Measurements from ENCODE around the gene OR2D3.
"Not testable (repeated sequence)": the region's sequence is repeated elsewhere in the genome, so short reads cannot be mapped to it uniquely, and the experiment has no call there.

Gene OR2D3

GRCh38 chr11:6920702-6921101, at the start of gene OR2D3:
Gene OR2D3, plus strand, starts transcription at chr11:6921002. Its CDS starts 0 bp downstream, at chr11:6921002.
- DNase-seq, result no peak

GRCh38 chr11:6871278-6871677, 49.5 kb upstream of the OR2D3 start:
- DNase-seq, result no peak

GRCh38 chr11:6875761-6876160, 45.0 kb upstream of the OR2D3 start:
- no peak for DNase-seq

- DNase-seq, result no peak
Observed at GRCh38 chr11:6876325-6876724, 44.5 kb upstream of the OR2D3 start, which contains the start of gene OR10A4. Gene OR10A4, plus strand, starts transcription at chr11:6876625. Its CDS starts 23 bp downstream, at chr11:6876648.

- no peak for DNase-seq
Observed at GRCh38 chr11:6876914-6877313, 43.9 kb upstream of the OR2D3 start.

GRCh38 chr11:6882751-6883150, 38.1 kb upstream of the OR2D3 start:
- DNase-seq, result no peak

- DNase-seq, result not testable (repeated sequence)
Observed at GRCh38 chr11:6887711-6888110, 33.1 kb upstream of the OR2D3 start.

- DNase-seq, result no peak
Observed at GRCh38 chr11:6888830-6889229, 32.0 kb upstream of the OR2D3 start.

- DNase-seq, result no peak
Observed at GRCh38 chr11:6889835-6890234, 31.0 kb upstream of the OR2D3 start.

GRCh38 chr11:6892400-6892799, 28.4 kb upstream of the OR2D3 start, which contains the start of gene OR2D2:
Gene OR2D2, minus strand, starts transcription at chr11:6892500. Its CDS starts 0 bp downstream, at chr11:6892500.
- no peak for DNase-seq

- DNase-seq, result no peak
Observed at GRCh38 chr11:6894097-6894496, 26.7 kb upstream of the OR2D3 start.

- DNase-seq, result no peak
Observed at GRCh38 chr11:6895010-6895409, 25.8 kb upstream of the OR2D3 start.

- no peak for DNase-seq
Observed at GRCh38 chr11:6898911-6899310, 21.9 kb upstream of the OR2D3 start.

GRCh38 chr11:6900327-6900999, 20.3 kb upstream of the OR2D3 start:
- no peak for DNase-seq

GRCh38 chr11:6904804-6905203, 16.0 kb upstream of the OR2D3 start:
- DNase-seq, result not testable (repeated sequence)

GRCh38 chr11:6911378-6911777, 9.4 kb upstream of the OR2D3 start:
- no peak for DNase-seq

- no peak for DNase-seq
Observed at GRCh38 chr11:6911948-6912347, 8.9 kb upstream of the OR2D3 start.

GRCh38 chr11:6919698-6920097, 1.1 kb upstream of the OR2D3 start:
- DNase-seq, result no peak

- DNase-seq, result no peak
Observed at GRCh38 chr11:6925007-6925577, 4.3 kb downstream of the OR2D3 start.

GRCh38 chr11:6925636-6926207, 4.9 kb downstream of the OR2D3 start:
- DNase-seq, result peak in 2 of 51 donors; percentile 6 to 15

- peak in 36 of 51 donors; percentile 2 to 50 (median 25) for DNase-seq
Observed at GRCh38 chr11:6926208-6927029, 5.6 kb downstream of the OR2D3 start, which contains the start of gene ZNF215. Gene ZNF215, plus strand, starts transcription at chr11:6926426. Its CDS starts 5,847 bp downstream, at chr11:6932273.

Data from hypothalamus (tissue), 51 donors.